HepG2 (cell line): Measurements from ENCODE around the gene PSMG4. TPM values are rescaled to one million over a fixed set of nuclear protein-coding genes. Genes with fewer than 3 reads are reported as not detected.

Experiments
- ATAC-seq: fragments of 200-7000 bp; cut with Tn5 transposase; 3 replicates; pipeline ENCODE4 v1.9.1; 2020; ENCODE audit warnings: mild to moderate bottlenecking, moderate library complexity
- BruUV-seq: library from RNA; stranded (reverse); fragments of 400-500 nt; replicated peaks from 2 replicates; lab custom pipeline; 2021; lab: Mats Ljungman, UMichigan
- CTCF ChIA-PET: fragments of 300-600 bp; formaldehyde crosslinking; extraction: SDS; loops from one replicate; lab custom pipeline; 2021; ENCODE audit warnings: low total read pairs, inconsistent platforms, low intra/inter-chr PET ratio; lab: Yijun Ruan, JAX
- POLR2A ChIA-PET: fragments of 350-600 bp; sonication (Branson Sonifier 250); formaldehyde crosslinking; loops from one replicate; lab custom pipeline; 2020; ENCODE audit warnings: antibody characterized with exemption, inconsistent platforms; lab: Yijun Ruan, JAX
- DNase-seq: peaks from one replicate; pipeline ENCODE4 v3.0.0-alpha.2; 2015; ENCODE audit warnings: low spot score
- FAIRE-seq: peaks from 3 replicates; lab custom pipeline; 2011; peaks lifted over from hg19 to GRCh38; lab: Jason Lieb, UNC
- H2AFZ ChIP-seq: one replicate; pipeline ENCODE4 v1.6.1; 2011; ENCODE audit warnings: low read length, inconsistent platforms
- H3K27ac ChIP-seq: fragments of 300-600 bp; 3 replicates; pipeline ENCODE4 v1.8.0; 2011; ENCODE audit warnings: mixed run types, mild to moderate bottlenecking, mixed read lengths, low read length, inconsistent platforms; ENCODE audit not compliant: insufficient read depth; ENCODE audit errors: extremely low read length
- H3K27me3 ChIP-seq, 2 experiments: fragments of 200-600 bp in 1 of 2; 2 replicates in 1 of 2; 3 replicates in 1 of 2; pipeline versions ENCODE4 v1.6.0 to v1.8.0; 2011; ENCODE audit warnings: low read length in 2 of 2, mild to moderate bottlenecking in 2 of 2, moderate library complexity in 2 of 2, inconsistent platforms in 1 of 2; ENCODE audit not compliant: insufficient read depth in 2 of 2, control insufficient read depth in 1 of 2
- H3K36me3 ChIP-seq, 2 experiments: fragments of 200-600 bp in 1 of 2; replicated peaks in 1 of 2; 2 replicates in 1 of 2; 3 replicates in 1 of 2; pipeline versions ENCODE4 v1.5.1 to v1.8.0; 2011; ENCODE audit warnings: low read length in 2 of 2, inconsistent platforms in 1 of 2; ENCODE audit not compliant: insufficient read depth in 2 of 2, control insufficient read depth in 1 of 2
- H3K4me1 ChIP-seq: 2 replicates; pipeline ENCODE4 v1.5.1; 2012; ENCODE audit warnings: low read length, inconsistent platforms; ENCODE audit not compliant: insufficient read depth
- H3K4me2 ChIP-seq: 2 replicates; pipeline ENCODE4 v1.6.0; 2011; ENCODE audit warnings: low read depth, low read length, inconsistent platforms
- H3K4me3 ChIP-seq, 3 experiments: fragments of 200-600 bp in 1 of 3; sonication (generic), shearing (Covaris generic) in 1 of 3; replicated peaks in 1 of 3; 2 replicates each; pipeline ENCODE4 v1.5.1; 2011 to 2016; ENCODE audit warnings: low read length in 3 of 3, inconsistent platforms in 2 of 3, low read depth in 2 of 3, mild to moderate bottlenecking in 2 of 3, control low read depth in 1 of 3, mixed read lengths in 1 of 3; ENCODE audit not compliant: insufficient read depth in 1 of 3
- H3K79me2 ChIP-seq: one replicate; pipeline ENCODE4 v1.6.1; 2011; ENCODE audit warnings: low read length, inconsistent platforms; ENCODE audit not compliant: insufficient read depth
- H3K9ac ChIP-seq: 2 replicates; pipeline ENCODE4 v1.6.0; 2011; ENCODE audit warnings: mild to moderate bottlenecking, low read depth, low read length, inconsistent platforms; ENCODE audit not compliant: insufficient read depth
- H3K9me3 ChIP-seq: 2 replicates; pipeline ENCODE4 v1.5.1; 2012; ENCODE audit warnings: mild to moderate bottlenecking, low read length
- H4K20me1 ChIP-seq: 2 replicates; pipeline ENCODE4 v1.6.0; 2011; ENCODE audit warnings: inconsistent platforms, mild to moderate bottlenecking, low read length, moderate library complexity; ENCODE audit not compliant: insufficient read depth
- CERS6 ChIP-seq: sonication (generic); formaldehyde crosslinking; IDR thresholded peaks from 2 replicates; pipeline ENCODE4 v1.5.0; 2020; ENCODE audit warnings: missing genetic modification reagents
- ERF ChIP-seq: IDR thresholded peaks from 2 replicates; pipeline ENCODE4 v1.6.1; 2018; ENCODE audit warnings: missing biosample characterization, missing genetic modification reagents
- GTF3A ChIP-seq: sonication (generic); formaldehyde crosslinking; conservative IDR thresholded peaks from 2 replicates; pipeline ENCODE4 v1.4.0; 2020; ENCODE audit warnings: mild to moderate bottlenecking, missing genetic modification reagents
- JARID2 ChIP-seq: sonication (generic); formaldehyde crosslinking; IDR thresholded peaks from 2 replicates; pipeline ENCODE4 v1.8.1; 2023; ENCODE audit warnings: missing genetic modification reagents, inconsistent platforms; ENCODE audit not compliant: insufficient replicate concordance
- KDM2A ChIP-seq: sonication (generic); formaldehyde crosslinking; IDR thresholded peaks from 2 replicates; pipeline ENCODE4 v1.4.0; 2020; ENCODE audit warnings: low read depth, missing genetic modification reagents, borderline replicate concordance
- NPAS2 ChIP-seq: sonication (generic); formaldehyde crosslinking; IDR thresholded peaks from 2 replicates; pipeline ENCODE4 v1.8.0; 2022; ENCODE audit warnings: mild to moderate bottlenecking, missing genetic modification reagents, borderline replicate concordance
- PAWR ChIP-seq: sonication (generic); formaldehyde crosslinking; IDR thresholded peaks from 2 replicates; pipeline ENCODE4 v1.4.0; 2020; ENCODE audit warnings: missing genetic modification reagents, mild to moderate bottlenecking, borderline replicate concordance
- ZFP90 ChIP-seq: sonication (generic); formaldehyde crosslinking; IDR thresholded peaks from 2 replicates; pipeline ENCODE4 v1.8.0; 2022; ENCODE audit warnings: missing genetic modification reagents, mild to moderate bottlenecking, inconsistent platforms, borderline replicate concordance
- WGBS: methylation state at CpG from one replicate; pipeline ENCODE4 v1.1.6; 2017; ENCODE audit warnings: low lambda C conversion rate; 5-methylcytosine and 5-hydroxymethylcytosine counted together
- in situ Hi-C: cut with HindIII; loops from 2 replicates; pipeline ENCODE4 v1.10.0; 2017; ENCODE audit warnings: low pct_unique_long_range_greater_than_20kb; ENCODE audit not compliant: extremely low pct_ligation_motif_present
- intact Hi-C: fragments of 100-400 bp; cut with micrococcal nuclease; formaldehyde crosslinking; loops from one replicate; pipeline ENCODE4 v1.10.0; 2022; ENCODE audit not compliant: unreplicated experiment
- polyA plus RNA-seq, 8 experiments: library from polyadenylated mRNA; depleted of rRNA in 3 of 8; stranded (reverse) in 7 of 8; unstranded in 1 of 8; fragments of >200 nt; fragmentation: Illumina TruSeq in 4 of 8; extraction: Trizol in 4 of 8; gene quantifications; 2 replicates each; pipeline versions ENCODE4 v1.2.1 to v1.2.3, GENCODE V29; 2011 to 2016; ENCODE audit warnings: low read depth in 4 of 8, missing spikeins in 1 of 8, mixed read lengths in 1 of 8; ENCODE audit not compliant: insufficient read depth in 1 of 8
- total RNA-seq, 5 experiments: library from RNA; depleted of rRNA; stranded (reverse); fragments of >200 nt; fragmentation: Illumina TruSeq; extraction: Trizol; gene quantifications; 2 replicates each; pipeline ENCODE4 v1.2.3, GENCODE V29; 2016; ENCODE audit warnings: low read depth in 1 of 5
- TF ChIP-seq, protein P1 (sequence below): sonication (generic); formaldehyde crosslinking; IDR thresholded peaks from 2 replicates; pipeline ENCODE4 v1.4.0; 2020; ENCODE audit warnings: mild to moderate bottlenecking, missing genetic modification reagents
- TF ChIP-seq, protein P2 (sequence below): sonication (generic); formaldehyde crosslinking; IDR thresholded peaks from 2 replicates; pipeline ENCODE4 v1.8.0; 2022; ENCODE audit warnings: mild to moderate bottlenecking, missing genetic modification reagents, borderline replicate concordance

PSMG4 gene
- total and polyA plus RNA-seq, 2 of the 13 experiments (the other 11 are each of a cell fraction or from before 2014, with no cell fraction given): 28.5 to 32.8 TPM

- TF ChIP-seq ZFP90 (no peak), ERF (CRISPR knock-in tag) (no peak), JARID2 (CRISPR knock-in tag) (no peak)
Observed at GRCh38 chr6:3236005-3236404, 22.7 kb upstream of the PSMG4 start (continued).

GRCh38 chr6:3237761-3238662 is 20.7 kb upstream of the PSMG4 start:
- ATAC-seq: peak; percentile 47
- POLR2A ChIA-PET: interaction anchor here (0.9 to 2.0 kb wide), 3 partner anchors 10 to 21 kb away, joined by 3 to 7 read pairs (median 3); partner anchors contain the start of gene PSMG4

More at GRCh38 chr6:3237761-3238662, 20.7 kb upstream of the PSMG4 start:
- no peaks in the 10 kb centered on the region for H3K9me3 ChIP-seq
- no peak for FAIRE-seq
- in situ Hi-C loops (no loop called here), intact Hi-C loops (no loop called here)
- TF ChIP-seq, protein P1, sequence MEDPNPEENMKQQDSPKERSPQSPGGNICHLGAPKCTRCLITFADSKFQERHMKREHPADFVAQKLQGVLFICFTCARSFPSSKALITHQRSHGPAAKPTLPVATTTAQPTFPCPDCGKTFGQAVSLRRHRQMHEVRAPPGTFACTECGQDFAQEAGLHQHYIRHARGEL (CRISPR knock-in tag): peak; percentile 78; the same call in 1 of the 2 replicates
- TF ChIP-seq KDM2A (CRISPR knock-in tag): 0 out of 2 replicates have a peak, but pooled peaks have one; percentile 25
- TF ChIP-seq PAWR (CRISPR knock-in tag): no peak
- TF ChIP-seq, protein P2, sequence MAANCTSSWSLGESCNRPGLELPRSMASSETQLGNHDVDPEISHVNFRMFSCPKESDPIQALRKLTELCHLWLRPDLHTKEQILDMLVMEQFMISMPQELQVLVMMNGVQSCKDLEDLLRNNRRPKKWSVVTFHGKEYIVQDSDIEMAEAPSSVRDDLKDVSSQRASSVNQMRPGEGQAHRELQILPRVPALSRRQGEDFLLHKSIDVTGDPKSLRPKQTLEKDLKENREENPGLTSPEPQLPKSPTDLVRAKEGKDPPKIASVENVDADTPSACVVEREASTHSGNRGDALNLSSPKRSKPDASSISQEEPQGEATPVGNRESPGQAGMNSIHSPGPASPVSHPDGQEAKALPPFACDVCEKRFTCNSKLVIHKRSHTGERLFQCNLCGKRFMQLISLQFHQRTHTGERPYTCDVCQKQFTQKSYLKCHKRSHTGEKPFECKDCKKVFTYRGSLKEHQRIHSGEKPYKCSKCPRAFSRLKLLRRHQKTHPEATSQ: no peak
- no peak for TF ChIP-seq GTF3A (CRISPR knock-in tag)
- no peak for TF ChIP-seq CERS6 (CRISPR knock-in tag)
- no peak for TF ChIP-seq NPAS2
- no peak overlapping the region for H3K4me2 ChIP-seq
- H3K27ac ChIP-seq: no peak overlapping the region
- H3K36me3 ChIP-seq: no peaks in the 10 kb centered on the region
- 37% methylated on average over 23 of the region's 24 CpGs for WGBS
- H3K27me3 ChIP-seq: peaks cover 8 to 59% of the 10 kb centered on the region in 2 experiments; a peak in 4 of 5 replicates
- no peaks in the 10 kb centered on the region for H3K4me1 ChIP-seq
- no peak overlapping the region for H3K9ac ChIP-seq
- no peak overlapping the region for H3K4me3 ChIP-seq
- no peaks in the 10 kb centered on the region for H4K20me1 ChIP-seq
- H2AFZ ChIP-seq: no peak overlapping the region
- DNase-seq: no peak
- BruUV-seq: no TSS peak
- CTCF ChIA-PET: no interaction called here
- H3K79me2 ChIP-seq: no peaks in the 10 kb centered on the region
